ENCODE measurements around the gene SPNS3.

The SPNS3 gene

DNA sequence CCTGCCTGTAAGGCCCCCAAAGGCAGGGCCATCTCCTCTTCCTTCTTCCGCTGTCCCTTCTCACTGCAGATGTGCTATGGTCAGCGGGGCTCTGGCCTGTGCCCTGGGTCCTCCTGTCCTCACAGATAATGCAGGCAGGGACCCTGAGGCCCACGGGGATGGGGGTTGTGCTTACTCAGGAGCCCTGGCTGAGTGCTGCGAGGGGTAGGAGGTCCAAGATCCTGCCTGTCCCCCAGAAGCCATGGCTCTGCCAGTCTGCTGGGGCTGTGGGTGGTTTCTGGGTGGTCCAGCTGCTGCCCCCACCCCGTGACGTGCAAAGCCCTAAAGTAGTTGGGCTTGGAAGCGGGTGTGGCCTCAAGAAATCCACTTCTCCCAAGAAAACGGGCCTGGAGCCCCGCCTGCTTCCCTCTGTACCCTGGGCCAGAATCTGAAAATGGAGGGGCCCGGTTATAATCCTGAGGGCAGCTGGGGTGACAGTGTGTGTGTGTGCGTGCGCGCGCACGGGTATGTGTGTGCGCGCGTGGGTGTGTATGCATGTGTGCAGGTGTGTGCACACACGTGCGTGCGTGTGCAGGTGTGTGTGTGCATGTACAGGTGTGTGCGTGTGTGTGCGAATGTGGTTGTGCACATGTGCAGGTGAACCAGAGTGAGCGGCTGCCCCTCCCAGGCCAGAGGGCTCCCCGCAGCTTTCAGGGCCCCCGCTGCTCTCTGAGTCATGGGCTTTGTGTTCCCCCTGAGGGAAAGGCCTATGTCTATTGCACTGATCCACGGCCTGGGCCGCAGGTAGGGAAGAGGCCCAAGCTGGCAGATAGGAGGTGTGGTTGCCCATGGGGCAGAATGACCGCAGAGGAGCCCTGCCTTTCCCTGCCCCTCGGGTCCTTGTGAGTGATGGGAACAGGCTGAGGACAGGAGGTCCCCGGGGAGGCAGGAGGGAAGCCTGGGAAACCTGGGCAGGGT is 78.7 kb downstream of the SPNS3 start:
- TF ChIP-seq, protein P1, sequence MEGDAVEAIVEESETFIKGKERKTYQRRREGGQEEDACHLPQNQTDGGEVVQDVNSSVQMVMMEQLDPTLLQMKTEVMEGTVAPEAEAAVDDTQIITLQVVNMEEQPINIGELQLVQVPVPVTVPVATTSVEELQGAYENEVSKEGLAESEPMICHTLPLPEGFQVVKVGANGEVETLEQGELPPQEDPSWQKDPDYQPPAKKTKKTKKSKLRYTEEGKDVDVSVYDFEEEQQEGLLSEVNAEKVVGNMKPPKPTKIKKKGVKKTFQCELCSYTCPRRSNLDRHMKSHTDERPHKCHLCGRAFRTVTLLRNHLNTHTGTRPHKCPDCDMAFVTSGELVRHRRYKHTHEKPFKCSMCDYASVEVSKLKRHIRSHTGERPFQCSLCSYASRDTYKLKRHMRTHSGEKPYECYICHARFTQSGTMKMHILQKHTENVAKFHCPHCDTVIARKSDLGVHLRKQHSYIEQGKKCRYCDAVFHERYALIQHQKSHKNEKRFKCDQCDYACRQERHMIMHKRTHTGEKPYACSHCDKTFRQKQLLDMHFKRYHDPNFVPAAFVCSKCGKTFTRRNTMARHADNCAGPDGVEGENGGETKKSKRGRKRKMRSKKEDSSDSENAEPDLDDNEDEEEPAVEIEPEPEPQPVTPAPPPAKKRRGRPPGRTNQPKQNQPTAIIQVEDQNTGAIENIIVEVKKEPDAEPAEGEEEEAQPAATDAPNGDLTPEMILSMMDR (IDR thresholded peaks at IDR 0.05; ENCODE audit: extremely low read depth, missing control alignments) = no peak
- no peak for DNase-seq (ENCODE audit: low spot score)

DNA sequence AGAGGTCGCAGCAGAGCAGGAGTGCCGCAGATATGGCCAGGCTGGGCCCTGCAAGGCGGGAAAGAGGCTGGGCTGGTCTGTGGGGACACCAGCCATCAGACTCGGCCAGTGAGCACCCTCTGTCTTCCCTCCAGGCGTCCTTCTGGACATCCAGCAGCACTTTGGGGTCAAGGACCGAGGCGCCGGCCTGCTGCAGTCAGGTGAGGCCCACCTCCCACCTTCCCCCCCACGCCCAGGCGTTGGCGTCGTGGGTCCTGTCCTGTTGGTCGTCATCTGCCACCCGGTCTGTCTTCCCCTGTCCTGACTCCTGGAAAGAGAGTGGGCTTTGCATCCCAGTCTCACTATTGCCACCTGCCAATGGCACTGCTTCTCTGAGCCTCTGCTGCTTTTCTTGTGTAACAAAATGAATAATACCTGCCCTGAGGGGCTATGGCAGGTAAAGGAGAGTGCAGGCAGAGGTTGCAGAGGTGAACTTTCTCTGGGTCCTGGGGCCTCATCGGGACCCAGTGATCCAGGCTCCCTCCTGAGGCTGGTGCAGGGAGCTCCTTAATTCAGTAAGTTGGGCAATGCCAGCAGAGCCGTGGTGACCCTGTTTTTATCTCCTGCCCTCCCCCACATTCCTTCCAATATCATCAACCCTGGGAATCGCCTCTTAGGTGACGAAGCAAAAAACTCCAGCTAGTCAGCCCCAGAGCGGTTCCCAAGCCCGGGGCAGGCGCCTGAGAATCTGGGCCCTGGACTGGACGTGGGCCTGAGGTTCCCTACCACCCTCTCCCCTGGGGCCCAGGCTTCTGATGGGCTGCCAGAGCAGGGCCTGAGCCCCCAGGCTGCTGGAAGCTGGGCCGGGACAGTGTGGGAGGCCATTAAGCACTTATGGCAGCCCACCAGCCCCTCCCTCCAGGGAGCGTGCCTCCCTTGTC is 79.6 kb downstream of the SPNS3 start:
- no peak for DNase-seq (ENCODE audit: low spot score)
- TF ChIP-seq, protein P1 (IDR thresholded peaks at IDR 0.05; ENCODE audit: extremely low read depth, missing control alignments) = no peak

DNA sequence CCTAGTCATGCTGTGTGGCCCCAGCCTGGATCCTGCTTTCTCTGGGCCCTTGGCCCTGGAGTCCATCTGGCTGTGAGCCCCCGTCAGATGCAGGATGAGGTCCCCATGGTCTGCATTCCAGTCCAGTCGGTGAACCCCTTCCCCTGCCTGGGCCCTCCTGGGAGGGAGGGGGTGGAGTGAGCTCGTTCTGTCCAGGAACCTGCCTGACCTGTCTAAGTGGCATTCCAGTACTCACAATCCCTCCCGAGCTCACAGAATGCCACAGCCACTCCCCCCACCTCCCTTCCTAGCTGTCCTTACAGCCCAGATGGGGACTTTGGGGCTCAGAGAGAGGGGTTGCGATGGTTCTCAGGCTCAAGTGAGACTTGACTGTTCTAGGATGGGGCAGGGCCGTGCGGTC is 80.5 kb downstream of the SPNS3 start:
- no peak for DNase-seq (ENCODE audit: low spot score)
- TF ChIP-seq, protein P1 (IDR thresholded peaks at IDR 0.05; ENCODE audit: extremely low read depth, missing control alignments) = no peak

DNA sequence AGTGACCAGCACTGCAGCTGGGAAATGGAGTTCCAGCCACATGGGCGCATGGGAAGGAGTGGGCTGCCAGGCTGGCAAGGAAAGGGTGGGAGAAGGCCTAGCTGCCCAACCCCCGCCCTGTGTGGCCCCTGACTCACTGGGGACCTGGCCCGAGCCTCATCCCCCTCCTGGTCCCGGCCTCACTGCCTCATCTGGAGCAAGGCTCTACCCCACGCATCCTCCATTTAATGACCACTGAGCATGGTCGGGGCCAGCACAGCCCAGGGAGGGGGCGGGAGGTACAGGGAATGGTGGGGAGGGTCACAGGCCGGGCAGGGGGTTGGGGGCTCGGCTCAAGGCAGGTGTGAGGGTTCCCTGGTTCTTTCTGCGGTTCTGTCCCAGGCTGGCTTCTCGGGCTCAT is 81.0 kb downstream of the SPNS3 start:
- DNase-seq (ENCODE audit: low spot score) = no peak
- TF ChIP-seq, protein P1 (IDR thresholded peaks at IDR 0.05; ENCODE audit: extremely low read depth, missing control alignments) = no peak

DNA sequence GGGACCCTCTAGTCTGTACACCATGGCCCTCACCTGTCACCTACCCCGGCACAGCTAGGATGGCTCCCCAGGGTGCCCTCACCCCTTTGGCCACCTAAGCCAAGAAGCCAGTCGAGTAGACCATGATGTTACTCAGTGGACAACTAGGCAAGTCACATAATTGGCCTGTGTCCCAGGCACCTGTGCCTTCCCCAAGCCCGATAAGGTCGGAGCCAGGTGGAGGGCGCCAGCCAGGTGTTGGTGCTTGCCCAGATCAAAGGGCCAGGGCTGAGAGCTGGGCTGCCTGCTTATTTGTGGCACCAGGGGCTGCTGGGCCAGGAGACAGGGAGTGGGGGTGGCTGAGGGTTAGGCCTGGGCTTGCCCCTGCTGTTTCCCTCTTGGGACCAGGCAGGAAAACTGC is 81.8 kb downstream of the SPNS3 start:
- TF ChIP-seq, protein P1 (IDR thresholded peaks at IDR 0.05; ENCODE audit: extremely low read depth, missing control alignments) = no peak
- no peak for DNase-seq (ENCODE audit: low spot score)

DNA sequence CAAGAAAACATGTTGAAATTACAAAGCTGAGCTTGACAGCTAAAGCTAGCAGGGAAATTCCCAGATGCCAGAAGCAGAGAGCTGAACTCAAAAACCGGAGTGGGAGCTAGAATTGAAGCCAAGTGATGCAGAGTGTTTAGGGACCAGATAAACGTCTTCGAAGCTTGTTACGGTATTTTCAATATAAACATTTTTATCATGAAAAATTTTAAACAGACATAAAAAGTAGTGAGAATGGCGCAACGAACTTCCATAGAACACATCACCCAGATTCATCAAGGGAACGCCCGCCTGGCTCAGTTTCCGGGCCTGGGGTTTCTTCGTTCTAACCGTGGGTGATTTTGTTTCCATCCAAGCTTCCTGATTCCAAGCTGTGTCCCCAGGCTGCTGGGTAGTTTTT is 83.0 kb downstream of the SPNS3 start:
- TF ChIP-seq, protein P1 (IDR thresholded peaks at IDR 0.05; ENCODE audit: extremely low read depth, missing control alignments) = no peak
- no peak for DNase-seq (ENCODE audit: low spot score)

DNA sequence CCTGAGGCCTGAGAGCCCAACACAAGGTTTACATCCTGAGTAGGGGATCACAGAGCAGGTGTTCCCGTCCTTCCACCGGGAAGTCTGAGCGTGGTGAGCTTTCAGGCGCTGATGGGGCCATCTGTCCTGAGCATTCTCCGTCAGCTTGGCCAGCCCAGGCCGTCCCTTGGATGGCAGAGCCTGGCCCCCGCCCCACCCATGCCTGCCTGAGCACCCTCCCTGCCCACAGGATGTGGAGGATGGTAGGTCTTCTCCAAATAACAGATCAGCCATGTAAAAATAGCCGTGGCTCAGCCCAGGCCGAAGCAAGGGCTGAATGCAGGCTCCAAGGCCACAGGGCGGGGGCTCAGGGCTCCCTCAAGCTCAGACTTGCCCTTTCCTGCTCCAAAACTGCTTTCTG is 85.2 kb downstream of the SPNS3 start:
- TF ChIP-seq, protein P1 (IDR thresholded peaks at IDR 0.05; ENCODE audit: extremely low read depth, missing control alignments) = no peak
- DNase-seq (ENCODE audit: low spot score) = no peak
